Measurements from ENCODE around the gene OR10A5.
"Not testable (repeated sequence)": the region's sequence is repeated elsewhere in the genome, so short reads cannot be mapped to it uniquely, and the experiment has no call there.

Gene OR10A5

DNA sequence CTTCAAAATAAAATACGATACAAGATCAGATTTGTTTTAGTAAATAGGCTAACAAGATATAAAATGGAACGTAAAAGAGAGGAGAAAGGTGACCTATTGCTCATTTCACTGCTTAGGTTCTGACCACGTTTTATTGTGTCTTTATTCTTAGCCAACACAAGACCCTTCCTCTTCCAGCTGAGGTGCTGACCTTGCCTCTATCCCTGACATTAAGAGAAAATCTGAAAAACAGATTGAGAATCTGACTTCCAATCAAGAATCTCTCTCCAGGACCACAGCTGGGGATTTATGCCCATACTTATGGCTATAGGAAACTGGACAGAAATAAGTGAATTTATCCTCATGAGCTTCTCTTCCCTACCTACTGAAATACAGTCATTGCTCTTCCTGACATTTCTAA, at the start of gene OR10A5:
OR10A5 (plus strand) TSS at position 301 of the 400 bp plus-strand sequence; CDS start at position 301, 0 bp downstream.
- no peak within 1 kb of the TSS for H3K4me3 ChIP-seq (ENCODE audit: low read depth, low read length)

- no peak within 1 kb of the TSS for H3K4me3 ChIP-seq (ENCODE audit: low read depth, low read length)
Observed at GRCh38 chr11:6799402-6799801, 46.1 kb upstream of the OR10A5 start, which contains the start of gene OR6A2. Gene OR6A2, minus strand, starts transcription at chr11:6799689. Its CDS starts 3,981 bp downstream, at chr11:6795708.

GRCh38 chr11:6801075-6801474, 44.4 kb upstream of the OR10A5 start:
- not testable (repeated sequence) for H3K4me3 ChIP-seq (ENCODE audit: low read depth, low read length)

DNA sequence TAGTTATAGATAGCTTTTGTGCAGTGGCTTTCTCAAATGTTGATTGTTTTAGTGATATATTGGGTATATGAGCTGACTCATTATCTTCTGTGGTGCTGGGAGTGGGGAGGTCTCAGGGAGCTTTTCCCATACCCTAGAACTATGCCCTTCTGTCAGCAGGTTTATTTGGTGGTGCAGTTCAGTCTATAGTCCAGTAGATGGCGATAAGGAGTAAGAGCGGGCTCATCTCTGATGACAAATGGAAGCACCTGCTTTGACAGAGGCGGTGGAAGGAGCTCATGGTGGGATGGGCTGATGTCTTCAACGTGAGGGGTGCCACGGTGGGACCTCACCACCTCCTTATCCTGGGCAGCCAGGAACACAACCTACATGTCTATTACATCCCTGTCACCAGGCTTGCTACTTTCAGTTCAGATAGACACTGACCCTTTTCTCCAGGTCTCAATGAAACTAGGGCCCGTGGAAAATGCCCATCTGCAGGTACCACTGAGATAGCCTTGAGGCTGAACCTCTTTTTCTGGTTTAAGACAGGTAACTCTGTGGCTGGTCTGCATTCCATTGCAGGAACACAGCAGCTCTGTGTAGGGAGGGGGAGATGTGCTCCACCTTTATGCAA, 33.0 kb upstream of the OR10A5 start:
- H3K4me3 ChIP-seq (ENCODE audit: low read depth, low read length) = no peak overlapping the region

- H3K4me3 ChIP-seq (ENCODE audit: low read depth, low read length) = no peak overlapping the region
Observed at GRCh38 chr11:6813656-6814055, 31.8 kb upstream of the OR10A5 start.

DNA sequence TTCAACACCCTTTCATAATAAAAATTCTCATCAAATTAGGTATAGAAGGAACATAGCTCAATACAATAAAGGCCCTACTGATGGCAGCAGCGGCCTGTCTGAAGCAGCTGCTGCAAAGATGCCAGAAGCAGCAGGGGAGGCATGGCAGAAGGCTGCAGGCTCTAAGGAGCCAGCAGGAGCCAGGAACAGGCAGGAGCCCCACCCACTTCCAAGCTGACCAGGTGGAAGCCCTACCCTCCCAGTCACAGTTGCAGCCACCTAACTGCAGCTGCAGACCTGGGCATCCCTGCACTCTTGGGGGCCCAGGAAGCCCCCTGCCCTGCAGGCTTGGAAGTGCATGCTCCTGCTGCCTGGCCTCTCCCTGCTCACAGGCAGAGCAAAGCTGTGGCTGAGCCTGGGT, 27.8 kb upstream of the OR10A5 start:
- no peak overlapping the region for H3K4me3 ChIP-seq (ENCODE audit: low read depth, low read length)

- H3K4me3 ChIP-seq (ENCODE audit: low read depth, low read length) = no peak overlapping the region
Observed at GRCh38 chr11:6818967-6819366, 26.5 kb upstream of the OR10A5 start.

GRCh38 chr11:6824136-6824823, 21.2 kb upstream of the OR10A5 start:
- H3K4me3 ChIP-seq (ENCODE audit: low read depth, low read length) = no peak overlapping the region

- H3K4me3 ChIP-seq (ENCODE audit: low read depth, low read length) = no peak overlapping the region
Observed at GRCh38 chr11:6825231-6825744, 20.2 kb upstream of the OR10A5 start.

DNA sequence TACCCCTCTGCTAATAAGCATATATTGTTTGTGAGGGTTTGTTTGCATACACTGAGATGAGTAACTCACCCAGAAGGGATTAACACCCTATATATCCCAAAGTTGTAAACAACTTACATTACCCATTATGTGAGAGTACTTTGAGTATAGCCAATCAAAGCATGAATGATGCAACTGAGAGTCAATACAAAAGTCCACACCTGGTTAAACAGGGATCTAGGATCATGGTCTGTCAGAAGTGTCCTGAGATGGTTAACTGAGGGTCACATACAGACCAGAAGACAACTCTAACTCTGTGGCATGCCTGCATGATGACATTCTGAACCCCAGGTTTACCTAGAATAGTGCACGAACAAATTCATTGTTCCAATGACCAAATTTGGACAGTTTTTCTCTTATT, 17.4 kb upstream of the OR10A5 start:
- no peak overlapping the region for H3K4me3 ChIP-seq (ENCODE audit: low read depth, low read length)

DNA sequence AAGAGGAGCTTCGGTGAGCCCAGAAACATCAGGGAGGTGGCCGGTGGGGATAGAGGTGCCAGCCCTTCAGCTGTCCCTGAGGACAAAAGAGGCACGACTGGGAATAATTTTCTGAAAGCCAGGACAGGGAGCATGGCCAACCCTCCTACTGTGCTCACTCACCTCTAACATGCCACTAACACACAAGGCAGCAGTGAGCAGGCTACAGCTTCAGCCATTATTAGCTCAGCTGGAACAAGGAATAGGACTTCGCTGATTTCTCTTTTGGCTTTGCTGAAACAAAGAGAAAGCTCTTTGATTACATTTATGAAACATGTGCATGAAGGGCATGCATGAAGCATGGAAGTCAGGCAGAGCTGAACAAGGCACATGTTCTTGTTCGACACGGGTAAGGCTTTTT, 12.1 kb upstream of the OR10A5 start:
- no peak overlapping the region for H3K4me3 ChIP-seq (ENCODE audit: low read depth, low read length)

DNA sequence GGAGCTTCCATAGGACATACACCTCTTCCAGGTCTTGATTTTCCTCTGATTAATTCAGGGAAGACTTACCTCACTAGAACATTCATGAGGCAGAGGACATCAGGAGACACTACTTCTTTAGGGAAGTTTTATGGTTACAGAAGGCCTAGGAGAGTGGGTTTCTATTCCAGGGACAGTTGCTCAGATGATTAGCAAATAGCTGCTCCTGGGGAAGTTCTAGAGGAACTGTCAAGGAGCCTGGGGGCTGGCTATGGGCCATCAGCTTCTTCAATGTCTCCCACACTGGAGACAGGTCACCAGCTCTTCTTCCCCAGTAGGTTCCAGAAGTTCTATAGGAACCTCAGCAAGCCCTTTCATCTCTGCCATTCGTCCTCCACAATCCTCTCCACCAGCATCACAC, 11.5 kb upstream of the OR10A5 start:
- no peak overlapping the region for H3K4me3 ChIP-seq (ENCODE audit: low read depth, low read length)

- H3K4me3 ChIP-seq (ENCODE audit: low read depth, low read length) = no peak overlapping the region
Observed at GRCh38 chr11:6841694-6842093, 3.8 kb upstream of the OR10A5 start.

DNA sequence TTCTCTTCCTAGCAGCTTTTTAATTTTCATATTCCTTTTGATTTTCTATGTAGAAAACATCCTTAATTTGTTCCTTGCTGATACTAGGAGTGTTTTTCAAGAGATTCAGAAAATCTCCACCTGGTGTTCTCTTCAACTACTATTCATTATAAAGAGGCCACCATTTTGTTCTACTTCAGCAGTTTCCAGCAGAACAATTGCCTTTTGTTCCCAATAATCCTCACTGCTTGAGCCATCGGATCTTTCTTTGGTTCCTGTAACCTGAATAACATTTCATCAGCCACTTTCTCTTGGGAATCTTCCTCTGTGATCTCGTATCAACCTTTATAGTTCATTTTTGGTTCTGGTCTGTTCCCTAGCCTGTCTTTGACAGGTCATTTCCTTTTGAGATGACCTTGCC, 1.8 kb upstream of the OR10A5 start:
- no peak overlapping the region for H3K4me3 ChIP-seq (ENCODE audit: low read depth, low read length)

DNA sequence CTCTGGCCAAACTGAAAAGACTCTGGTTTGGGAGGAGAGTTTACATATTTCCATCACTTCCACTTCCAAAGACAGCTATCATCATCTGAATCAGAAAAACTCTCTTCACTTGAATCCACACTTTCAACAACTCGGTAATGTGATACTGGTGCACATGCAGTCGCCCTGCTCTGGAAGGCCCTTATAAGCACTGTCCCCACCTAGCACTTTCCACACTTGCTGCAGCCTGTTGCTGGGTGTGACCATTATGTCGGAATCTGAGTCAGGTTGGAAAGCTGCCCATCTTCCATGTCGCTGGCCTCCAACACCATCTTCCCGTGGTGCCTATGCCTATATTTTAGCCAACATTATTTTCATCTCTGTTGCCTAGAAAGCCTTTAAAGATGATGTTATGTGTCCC, 1.1 kb upstream of the OR10A5 start:
- no peak overlapping the region for H3K4me3 ChIP-seq (ENCODE audit: low read depth, low read length)

- H3K4me3 ChIP-seq (ENCODE audit: low read depth, low read length) = no peak overlapping the region
Observed at GRCh38 chr11:6850526-6850925, 5.0 kb downstream of the OR10A5 start.

DNA sequence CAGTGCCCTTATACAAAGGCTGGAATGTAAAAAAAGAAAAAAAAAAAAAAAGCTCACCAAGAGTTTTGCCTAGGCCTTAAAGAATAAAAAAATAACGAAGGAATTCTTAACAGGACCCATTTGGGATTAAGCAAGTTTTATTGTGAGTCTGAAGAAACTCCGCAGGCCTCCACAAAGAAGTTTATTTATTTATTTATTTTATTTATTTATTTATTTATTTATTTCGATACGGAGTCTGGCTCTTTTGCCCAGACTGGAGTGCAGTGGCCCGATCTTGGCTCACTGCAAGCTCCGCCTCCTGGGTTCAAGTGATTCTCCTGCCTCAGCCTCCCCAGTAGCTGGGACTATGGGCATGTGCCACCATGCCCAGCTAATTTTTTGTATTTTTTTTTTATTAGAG, 9.3 kb downstream of the OR10A5 start:
- H3K4me3 ChIP-seq (ENCODE audit: low read depth, low read length) = not testable (repeated sequence)

- no peak overlapping the region for H3K4me3 ChIP-seq (ENCODE audit: low read depth, low read length)
Observed at GRCh38 chr11:6855971-6856541, 10.6 kb downstream of the OR10A5 start.

DNA sequence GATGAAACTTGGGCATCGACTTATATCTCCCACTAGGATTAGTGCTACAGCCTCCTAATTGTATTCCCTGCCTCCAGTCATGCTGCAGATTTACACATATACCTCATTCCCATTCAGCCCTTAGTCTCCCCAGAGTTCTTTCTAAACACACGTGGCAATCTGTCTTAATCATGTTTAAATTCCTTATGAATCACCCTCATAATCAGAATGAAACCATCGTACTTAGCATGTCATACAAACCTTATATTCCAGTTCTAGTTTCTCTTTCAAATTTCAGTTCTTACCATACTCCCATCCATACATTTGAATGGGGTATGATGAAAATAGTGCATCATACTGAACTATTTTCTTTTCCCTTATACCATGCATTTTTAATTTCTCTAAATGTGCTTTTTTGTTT, 11.4 kb downstream of the OR10A5 start:
- no peak overlapping the region for H3K4me3 ChIP-seq (ENCODE audit: low read depth, low read length)

DNA sequence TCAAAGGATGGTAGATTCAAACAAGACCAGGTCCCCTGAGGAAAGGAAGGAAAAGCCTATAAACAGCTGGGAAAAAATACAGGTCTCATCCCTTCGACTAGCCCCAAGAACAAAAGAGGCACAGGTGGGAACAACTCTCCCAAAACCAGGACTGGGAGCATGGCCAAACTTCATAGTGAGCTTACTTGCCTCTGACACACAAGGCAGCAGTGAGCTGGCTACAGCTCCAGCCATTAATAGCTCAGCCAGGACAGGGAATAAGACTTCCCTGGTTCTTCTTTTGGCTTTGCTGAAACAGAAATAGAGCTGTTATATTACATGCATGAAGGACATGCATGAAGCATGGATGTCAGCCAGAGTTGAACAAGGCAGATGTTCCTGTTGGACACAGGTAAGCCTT, 17.5 kb downstream of the OR10A5 start, which contains the start of gene OR10A2:
OR10A2 (plus strand) TSS at position 97 of the 400 bp plus-strand sequence. CDS start 6,698 bp downstream, outside the sequence.
- no peak within 1 kb of the TSS for H3K4me3 ChIP-seq (ENCODE audit: low read depth, low read length)

DNA sequence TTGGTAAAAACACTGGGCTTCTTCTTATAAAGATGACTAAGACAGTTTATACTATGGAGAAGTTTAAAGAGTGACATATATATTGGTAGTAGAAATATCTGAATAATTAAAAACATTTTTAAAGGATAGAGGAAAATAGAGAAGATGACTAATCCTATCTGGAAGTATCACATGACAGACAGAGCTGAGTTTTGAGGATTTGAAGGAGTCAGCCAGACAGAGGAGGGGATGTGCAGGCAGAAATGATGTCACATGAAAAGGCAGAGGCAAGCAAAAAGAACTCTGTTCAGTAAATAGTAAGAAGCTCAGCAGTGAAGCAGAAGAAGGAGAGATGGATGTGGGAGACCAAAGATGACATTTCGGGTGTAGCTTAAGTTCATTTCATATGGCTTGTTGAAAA, 19.0 kb downstream of the OR10A5 start:
- H3K4me3 ChIP-seq (ENCODE audit: low read depth, low read length) = no peak overlapping the region

DNA sequence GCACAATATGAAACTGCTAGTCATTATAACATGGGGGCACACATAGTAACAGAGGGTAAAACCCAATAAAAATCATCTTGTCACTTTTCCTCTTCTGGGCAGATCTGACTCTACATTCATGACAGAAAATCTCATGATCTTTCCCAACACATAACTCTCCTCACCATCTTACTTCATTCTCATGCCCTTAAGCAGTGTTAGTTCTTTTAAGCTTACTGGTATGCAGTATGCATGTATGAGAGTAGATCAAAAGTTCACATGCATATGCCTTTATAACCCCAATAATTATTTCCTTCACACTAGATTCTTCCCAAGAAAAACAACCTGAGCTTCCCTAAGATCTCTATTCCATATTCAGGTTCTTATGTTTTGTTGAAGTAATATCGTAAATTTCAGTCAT, 25.8 kb downstream of the OR10A5 start:
- H3K4me3 ChIP-seq (ENCODE audit: low read depth, low read length) = no peak overlapping the region

Measured in iPS-11a (cell line).